ENCODE data around the gene SLC25A1.

- TF ChIP-seq POLR2AphosphoS5 (IDR thresholded peaks at IDR 0.05; ENCODE audit: low read depth, low read length) (no peak), POLR2A (IDR thresholded peaks at IDR 0.05; ENCODE audit: low read depth, low read length) (no peak), TAF1 (IDR thresholded peaks at IDR 0.05; ENCODE audit: borderline replicate concordance, low read depth, low read length) (no peak)
Measured at GRCh38 chr22:19151329-19152191, 27.0 kb downstream of the SLC25A1 start.

Measured in GM12892 (cell line).